WTC11 (cell line): ENCODE data around the gene SLIT3. TPM values are rescaled to one million over a fixed set of nuclear protein-coding genes. Genes with fewer than 3 reads are reported as not detected.

Experiments used
- ATAC-seq: fragments of 200-7000 bp; cut with Tn5 transposase; 2 replicates; pipeline ENCODE4 v1.10.0; 2021; ENCODE audit warnings: mild to moderate bottlenecking, moderate library complexity
- CTCF ChIA-PET: fragments of 300-600 bp; sonication (Branson Sonifier 250); formaldehyde crosslinking; loops from one replicate; lab custom pipeline; 2021; ENCODE audit warnings: antibody characterized with exemption; lab: Charles Lee
- POLR2A ChIA-PET: fragments of 350-600 bp; sonication (Branson Sonifier 250); formaldehyde crosslinking; loops from one replicate; lab custom pipeline; 2021; ENCODE audit warnings: antibody characterized with exemption; lab: Charles Lee
- DNase-seq: peaks from one replicate; pipeline ENCODE4 v3.0.0; 2021; ENCODE audit warnings: low spot score
- H3K27ac Mint-ChIP-seq: 2 replicates; pipeline ENCODE4 v1.8.0; 2021; ENCODE audit warnings: mixed read lengths
- H3K27me3 Mint-ChIP-seq: 2 replicates; pipeline ENCODE4 v1.8.0; 2021; ENCODE audit warnings: low read depth, mild to moderate bottlenecking, moderate library complexity, mixed read lengths
- H3K36me3 Mint-ChIP-seq: 2 replicates; pipeline ENCODE4 v1.8.0; 2021; ENCODE audit warnings: mixed read lengths
- H3K4me1 Mint-ChIP-seq: 2 replicates; pipeline ENCODE4 v1.8.0; 2022; ENCODE audit warnings: mixed read lengths
- H3K4me3 Mint-ChIP-seq: 2 replicates; pipeline ENCODE4 v1.8.0; 2021; ENCODE audit warnings: mild to moderate bottlenecking, moderate library complexity, mixed read lengths
- H3K9me3 Mint-ChIP-seq: 2 replicates; pipeline ENCODE4 v1.8.0; 2021; ENCODE audit warnings: mixed read lengths
- AFF4 ChIP-seq: sonication (generic); formaldehyde crosslinking; IDR thresholded peaks from 2 replicates; pipeline ENCODE4 v1.8.1; 2023; ENCODE audit warnings: mild to moderate bottlenecking, missing genetic modification reagents, borderline replicate concordance
- CREB1 ChIP-seq: sonication (generic); formaldehyde crosslinking; IDR thresholded peaks from 2 replicates; pipeline ENCODE4 v1.8.0; 2023; ENCODE audit warnings: mild to moderate bottlenecking, missing genetic modification reagents
- CREM ChIP-seq: sonication (generic); formaldehyde crosslinking; IDR thresholded peaks from 2 replicates; pipeline ENCODE4 v1.8.1; 2022; ENCODE audit warnings: mild to moderate bottlenecking, missing genetic modification reagents, moderate library complexity
- ESRRA ChIP-seq: sonication (generic); formaldehyde crosslinking; IDR thresholded peaks from 2 replicates; pipeline ENCODE4 v1.8.1; 2022; ENCODE audit warnings: mild to moderate bottlenecking, missing genetic modification reagents, borderline replicate concordance
- FOXJ3 ChIP-seq: sonication (generic); formaldehyde crosslinking; IDR thresholded peaks from 2 replicates; pipeline ENCODE4 v1.9.0; 2021; ENCODE audit warnings: missing genetic modification reagents, mild to moderate bottlenecking, borderline replicate concordance
- FOXP1 ChIP-seq: sonication (generic); formaldehyde crosslinking; IDR thresholded peaks from 2 replicates; pipeline ENCODE4 v1.8.0; 2022; ENCODE audit warnings: missing genetic modification reagents, mild to moderate bottlenecking, moderate library complexity, borderline replicate concordance
- FOXP4 ChIP-seq: sonication (generic); formaldehyde crosslinking; IDR thresholded peaks from 2 replicates; pipeline ENCODE4 v1.8.0; 2022; ENCODE audit warnings: mild to moderate bottlenecking, missing genetic modification reagents
- JUN ChIP-seq: sonication (generic); formaldehyde crosslinking; IDR thresholded peaks from 2 replicates; pipeline ENCODE4 v1.8.0; 2023; ENCODE audit warnings: mild to moderate bottlenecking, missing genetic modification reagents
- MAX ChIP-seq: sonication (generic); formaldehyde crosslinking; IDR thresholded peaks from 2 replicates; pipeline ENCODE4 v1.8.0; 2022; ENCODE audit warnings: mild to moderate bottlenecking, missing genetic modification reagents
- NFATC4 ChIP-seq: fragments of 250-450 bp; sonication (Bioruptor Pico); IDR thresholded peaks from 2 replicates; pipeline ENCODE4 v1.9.0; 2021; ENCODE audit warnings: mild to moderate bottlenecking
- NR2C2 ChIP-seq: sonication (generic); formaldehyde crosslinking; IDR thresholded peaks from 2 replicates; pipeline ENCODE4 v1.8.0; 2022; ENCODE audit warnings: mild to moderate bottlenecking, missing genetic modification reagents
- PRDM15 ChIP-seq: sonication (generic); formaldehyde crosslinking; IDR thresholded peaks from 2 replicates; pipeline ENCODE4 v1.8.0; 2022; ENCODE audit warnings: missing genetic modification reagents
- RORB ChIP-seq: fragments of 250-450 bp; sonication (Bioruptor Pico); IDR thresholded peaks from 2 replicates; pipeline ENCODE4 v1.9.0; 2021; ENCODE audit warnings: mild to moderate bottlenecking
- TEAD4 ChIP-seq: sonication (generic); formaldehyde crosslinking; IDR thresholded peaks from 2 replicates; pipeline ENCODE4 v1.8.0; 2022; ENCODE audit warnings: mild to moderate bottlenecking, missing genetic modification reagents
- USF2 ChIP-seq: sonication (generic); formaldehyde crosslinking; IDR thresholded peaks from 2 replicates; pipeline ENCODE4 v1.8.1; 2023; ENCODE audit warnings: mild to moderate bottlenecking, missing genetic modification reagents, moderate library complexity
- ZBTB21 ChIP-seq: sonication (generic); formaldehyde crosslinking; IDR thresholded peaks from 2 replicates; pipeline ENCODE4 v1.8.1; 2023; ENCODE audit warnings: mild to moderate bottlenecking, missing genetic modification reagents, borderline replicate concordance
- ZNF532 ChIP-seq: fragments of 250-450 bp; sonication (Bioruptor Pico); IDR thresholded peaks from 2 replicates; pipeline ENCODE4 v1.9.0; 2021; ENCODE audit warnings: mild to moderate bottlenecking, borderline replicate concordance
- ZSCAN18 ChIP-seq: fragments of 250-450 bp; sonication (Bioruptor Pico); IDR thresholded peaks from 2 replicates; pipeline ENCODE4 v2.1.2; 2022; ENCODE audit warnings: mild to moderate bottlenecking, moderate library complexity
- total RNA-seq: library from RNA; stranded (reverse); gene quantifications from 3 replicates; pipeline ENCODE4 v1.2.3, GENCODE V29; 2021

Gene SLIT3
- total RNA-seq, 1 experiment from 2014 or later = 1.9 TPM

- TF ChIP-seq ZNF532 (CRISPR knock-in tag) (no peak), CREM (CRISPR knock-in tag) (no peak), USF2 (no peak), FOXP1 (CRISPR knock-in tag) (no peak)
- TF ChIP-seq, all 79 proteins: peak for 0
Measured at GRCh38 chr5:168847511-168848073, 453.3 kb downstream of the SLIT3 start (continued).

- peaks cover 39% of the 10 kb centered on the region for H3K27me3 Mint-ChIP-seq
- H3K4me1 Mint-ChIP-seq = peaks cover 8% of the 10 kb centered on the region; the same call in 1 of the 2 replicates
- DNase-seq (no peak), ATAC-seq (no peak)
- no peaks in the 10 kb centered on the region for H3K9me3 Mint-ChIP-seq
- no peak overlapping the region for H3K27ac Mint-ChIP-seq
- H3K4me3 Mint-ChIP-seq = no peak overlapping the region
- ChIA-PET CTCF (interaction anchor here (0.6 kb wide), 1 partner anchor 24 kb away, joined by 3 read pairs; no protein-coding TSS in a partner anchor), POLR2A (no interaction called here)
- no peaks in the 10 kb centered on the region for H3K36me3 Mint-ChIP-seq
- TF ChIP-seq TEAD4 (CRISPR knock-in tag) (no peak), FOXP1 (CRISPR knock-in tag) (no peak), RORB (CRISPR knock-in tag) (no peak), AFF4 (CRISPR knock-in tag) (no peak), ZBTB21 (CRISPR knock-in tag) (no peak), ZSCAN18 (CRISPR knock-in tag) (no peak), FOXP4 (CRISPR knock-in tag) (no peak), PRDM15 (CRISPR knock-in tag) (no peak), MAX (no peak), CREB1 (CRISPR knock-in tag) (no peak), FOXJ3 (CRISPR knock-in tag) (no peak), NFATC4 (CRISPR knock-in tag) (no peak), ESRRA (CRISPR knock-in tag) (no peak), JUN (CRISPR knock-in tag) (no peak), NR2C2 (CRISPR knock-in tag) (no peak)
- TF ChIP-seq, all 79 proteins: peak for 0
Measured at GRCh38 chr5:168844922-168845296, 456.0 kb downstream of the SLIT3 start.
